ENCODE measurements around the gene PREX1.
"Not testable (repeated sequence)": the region's sequence is repeated elsewhere in the genome, so short reads cannot be mapped to it uniquely, and the experiment has no call there.

The PREX1 gene

GRCh38 chr20:48837014-48837413, 9.2 kb upstream of the PREX1 start:
- H3K27ac ChIP-seq, result no peak overlapping the region
- no peaks in the 10 kb centered on the region for H3K9me3 ChIP-seq
- no peaks in the 10 kb centered on the region for H3K36me3 ChIP-seq
- H3K4me2 ChIP-seq, result no peak overlapping the region
- H3K4me3 ChIP-seq, result no peak overlapping the region
- no peaks in the 10 kb centered on the region for H4K20me1 ChIP-seq
- no peak overlapping the region for H3K9ac ChIP-seq
- no peaks in the 10 kb centered on the region for H3K27me3 ChIP-seq
- H3K4me1 ChIP-seq, result peaks cover 18% of the 10 kb centered on the region
- TF ChIP-seq Cebpa-rat (IDR thresholded peaks at IDR 0.05), result no peak

- H3K27ac ChIP-seq, result no peak overlapping the region
- no peak for TF ChIP-seq Cebpa-rat (IDR thresholded peaks at IDR 0.05)
- H3K36me3 ChIP-seq, result no peaks in the 10 kb centered on the region
- H3K4me3 ChIP-seq, result no peak overlapping the region
- H3K9ac ChIP-seq, result no peak overlapping the region
- H3K4me1 ChIP-seq, result peaks cover 26% of the 10 kb centered on the region
- no peaks in the 10 kb centered on the region for H4K20me1 ChIP-seq
- H3K4me2 ChIP-seq, result no peak overlapping the region
- H3K9me3 ChIP-seq, result no peaks in the 10 kb centered on the region
- H3K27me3 ChIP-seq, result no peaks in the 10 kb centered on the region
Measured at GRCh38 chr20:48835390-48835789, 7.6 kb upstream of the PREX1 start.

- H3K4me1 ChIP-seq, result peaks cover 24% of the 10 kb centered on the region
- no peaks in the 10 kb centered on the region for H3K9me3 ChIP-seq
- no peak overlapping the region for H3K4me3 ChIP-seq
- no peak overlapping the region for H3K27ac ChIP-seq
- no peak overlapping the region for H3K9ac ChIP-seq
- no peak overlapping the region for H3K4me2 ChIP-seq
- H4K20me1 ChIP-seq, result no peaks in the 10 kb centered on the region
- no peaks in the 10 kb centered on the region for H3K27me3 ChIP-seq
- no peak for TF ChIP-seq Cebpa-rat (IDR thresholded peaks at IDR 0.05)
- H3K36me3 ChIP-seq, result no peaks in the 10 kb centered on the region
Measured at GRCh38 chr20:48834278-48834677, 6.5 kb upstream of the PREX1 start.

- Histone ChIP-seq H3K4me1 (peaks cover 26% of the 10 kb centered on the region), H3K9ac (no peak overlapping the region), H4K20me1 (peaks cover 1% of the 10 kb centered on the region), H3K9me3 (no peaks in the 10 kb centered on the region), H3K36me3 (no peaks in the 10 kb centered on the region), H3K4me3 (no peak overlapping the region), H3K27me3 (peaks cover 14% of the 10 kb centered on the region), H3K4me2 (peak overlapping the region; percentile 46), H3K27ac (no peak overlapping the region)
- no peak for TF ChIP-seq Cebpa-rat (IDR thresholded peaks at IDR 0.05)
Measured at GRCh38 chr20:48832405-48832730, 4.6 kb upstream of the PREX1 start.

GRCh38 chr20:48831718-48832404, 4.1 kb upstream of the PREX1 start:
- Histone ChIP-seq H3K36me3 (no peaks in the 10 kb centered on the region), H3K9ac (no peak overlapping the region), H3K4me2 (peak overlapping the region; percentile 46), H3K27ac (no peak overlapping the region), H4K20me1 (peaks cover 6% of the 10 kb centered on the region), H3K4me3 (no peak overlapping the region), H3K4me1 (peaks cover 31% of the 10 kb centered on the region), H3K27me3 (peaks cover 19% of the 10 kb centered on the region), H3K9me3 (no peaks in the 10 kb centered on the region)
- TF ChIP-seq Cebpa-rat (IDR thresholded peaks at IDR 0.05), result no peak

GRCh38 chr20:48830826-48831318, 3.1 kb upstream of the PREX1 start:
- H3K9ac ChIP-seq, result no peak overlapping the region
- peaks cover 40% of the 10 kb centered on the region for H3K4me1 ChIP-seq
- H3K36me3 ChIP-seq, result no peaks in the 10 kb centered on the region
- TF ChIP-seq Cebpa-rat (IDR thresholded peaks at IDR 0.05), result no peak
- H3K9me3 ChIP-seq, result no peaks in the 10 kb centered on the region
- H3K4me2 ChIP-seq, result no peak overlapping the region
- no peak overlapping the region for H3K27ac ChIP-seq
- peaks cover 16% of the 10 kb centered on the region for H4K20me1 ChIP-seq
- H3K4me3 ChIP-seq, result no peak overlapping the region
- H3K27me3 ChIP-seq, result peaks cover 29% of the 10 kb centered on the region

- Histone ChIP-seq H4K20me1 (peaks cover 19% of the 10 kb centered on the region), H3K4me1 (peaks cover 40% of the 10 kb centered on the region), H3K4me3 (no peak overlapping the region), H3K9me3 (no peaks in the 10 kb centered on the region), H3K4me2 (no peak overlapping the region), H3K9ac (no peak overlapping the region), H3K27ac (no peak overlapping the region), H3K36me3 (no peaks in the 10 kb centered on the region), H3K27me3 (peaks cover 38% of the 10 kb centered on the region)
- no peak for TF ChIP-seq Cebpa-rat (IDR thresholded peaks at IDR 0.05)
Measured at GRCh38 chr20:48829940-48830339, 2.1 kb upstream of the PREX1 start.

GRCh38 chr20:48828734-48829460, 1.1 kb upstream of the PREX1 start:
- peak overlapping the region; percentile 98 for H3K4me2 ChIP-seq

GRCh38 chr20:48826883-48827771, 672 bp downstream of the PREX1 start:
- H3K4me2 ChIP-seq, result peak overlapping the region; percentile 98
- H3K27me3 ChIP-seq, result peaks cover 46% of the 10 kb centered on the region
- H3K4me3 ChIP-seq, result peak overlapping the region; percentile 79
- no peaks in the 10 kb centered on the region for H3K36me3 ChIP-seq
- H3K27ac ChIP-seq, result peak overlapping the region; percentile 26; the same call in 1 of the 2 replicates
- peaks cover 24% of the 10 kb centered on the region for H4K20me1 ChIP-seq
- H3K9me3 ChIP-seq, result no peaks in the 10 kb centered on the region
- H3K9ac ChIP-seq, result peak overlapping the region; percentile 73
- peaks cover 57% of the 10 kb centered on the region for H3K4me1 ChIP-seq
- no peak for TF ChIP-seq Cebpa-rat (IDR thresholded peaks at IDR 0.05)

More at GRCh38 chr20:48828734-48829460, 1.1 kb upstream of the PREX1 start:
- no peaks in the 10 kb centered on the region for H3K36me3 ChIP-seq
- H3K9me3 ChIP-seq, result no peaks in the 10 kb centered on the region
- peak overlapping the region; percentile 79 for H3K4me3 ChIP-seq
- peak overlapping the region; percentile 80; the same call in 1 of the 2 replicates for H3K27ac ChIP-seq
- peak overlapping the region; percentile 81 for H3K9ac ChIP-seq
- peaks cover 48% of the 10 kb centered on the region for H3K4me1 ChIP-seq
- H4K20me1 ChIP-seq, result peaks cover 24% of the 10 kb centered on the region
- H3K27me3 ChIP-seq, result peaks cover 46% of the 10 kb centered on the region
- no peak for TF ChIP-seq Cebpa-rat (IDR thresholded peaks at IDR 0.05)

- not testable (repeated sequence) for H3K9ac ChIP-seq, H3K36me3 ChIP-seq, H3K27ac ChIP-seq, H3K9me3 ChIP-seq
- peaks cover 57% of the 10 kb centered on the region for H3K4me1 ChIP-seq
- H3K4me2 ChIP-seq, result peak overlapping the region; percentile 98
- H3K4me3 ChIP-seq, result peak overlapping the region; percentile 79; the same call in 1 of the 2 replicates
- H4K20me1 ChIP-seq, result peaks cover 24% of the 10 kb centered on the region
- peaks cover 46% of the 10 kb centered on the region for H3K27me3 ChIP-seq
Measured at GRCh38 chr20:48826480-48826879, 1.3 kb downstream of the PREX1 start.
